Right lobe of liver (tissue), 6 donors: ENCODE data around the gene TLR10. TPM values are rescaled to one million over a fixed set of nuclear protein-coding genes. Genes with fewer than 3 reads are reported as not detected.

ENCODE experiments used
- ATAC-seq, 4 donors: fragments of 200-7000 bp; cut with Tn5 transposase; one replicate each; pipeline ENCODE4 v1.9.1; 2020; ENCODE audit warnings: mild to moderate bottlenecking in 4 of 4, moderate library complexity in 4 of 4
- DNase-seq, 3 donors: peaks; one replicate each; pipeline ENCODE4 v3.0.0-alpha.2; 2020
- H3K27ac ChIP-seq, 3 donors: fragments of 200-600 bp; one replicate each; pipeline ENCODE4 v1.8.0; 2022
- H3K27me3 ChIP-seq, 2 donors: fragments of 200-600 bp; one replicate each; pipeline ENCODE4 v1.8.0; 2022
- H3K36me3 ChIP-seq, 4 donors: fragments of 200-600 bp; sonication (generic) in 1 of 4; one replicate each; pipeline versions ENCODE4 v1.5.1 to v1.8.0; 2017 to 2022; ENCODE audit warnings: control low read depth in 1 of 4
- H3K4me1 ChIP-seq, 4 donors: fragments of 200-600 bp; sonication (generic) in 1 of 4; one replicate each; pipeline versions ENCODE4 v1.5.1 to v1.8.0; 2017 to 2022; ENCODE audit warnings: control low read depth in 1 of 4
- H3K4me3 ChIP-seq, 3 donors: fragments of 200-600 bp; one replicate each; pipeline ENCODE4 v1.8.0; 2022
- H3K9me3 ChIP-seq, 4 donors: fragments of 200-600 bp; sonication (generic) in 1 of 4; one replicate each; pipeline versions ENCODE4 v1.5.1 to v1.8.0; 2017 to 2022; ENCODE audit warnings: control low read depth in 1 of 4
- POLR2A ChIP-seq: fragments of 450-650 bp; IDR thresholded peaks from one replicate; pipeline ENCODE4 v1.6.1; 2017; ENCODE audit warnings: antibody characterized with exemption, mild to moderate bottlenecking
- WGBS: methylation state at CpG from one replicate; pipeline ENCODE4 v1.1.6; 2018; ENCODE audit warnings: low coverage, low lambda C conversion rate; ENCODE audit not compliant: insufficient coverage; ENCODE audit errors: missing lambda C conversion rate; 5-methylcytosine and 5-hydroxymethylcytosine counted together
- intact Hi-C, 2 donors: fragments of 100-400 bp; cut with DNase I; formaldehyde crosslinking; loops; one replicate each; pipeline versions ENCODE4 v1.11.2 to v1.14.1; 2022
- long read RNA-seq: library from polyadenylated mRNA; unstranded; transcript quantifications from one replicate; pipeline ENCODE4 v2.0.0, GENCODE V29; 2019
- total RNA-seq, 6 experiments: library from RNA; depleted of rRNA in 2 of 6; stranded (reverse); fragments of >200 nt in 2 of 6; fragmentation: NEBNext Ultra II Directional in 3 of 6; extraction: Animal tissue kit (Norgen Biotek cat#: 25700) in 3 of 6; gene quantifications; one replicate each; pipeline versions ENCODE4 v1.1.0 to v1.2.4, GENCODE V29; 2016 to 2023
- TF ChIP-seq, protein P1 (sequence below), 4 donors: fragments of 200-600 bp in 3 of 4; fragments of 450-650 bp in 1 of 4; IDR thresholded peaks; one replicate each; pipeline versions ENCODE4 v1.5.1 to v1.8.0; 2016 to 2022; ENCODE audit warnings: antibody characterized with exemption in 4 of 4, mild to moderate bottlenecking in 2 of 4
- donor health status: DM: no; HTN: yes; CAD: no.
- donor health status: DM: no; HTN: no; CAD: no.
- donor health status: DM: no; HTN: no; CAD: no.
- donor health status: DM: no; HTN: yes; CAD: no.
- donor health status: DM: no; HTN: yes; CAD: no.

The TLR10 gene, protein sequence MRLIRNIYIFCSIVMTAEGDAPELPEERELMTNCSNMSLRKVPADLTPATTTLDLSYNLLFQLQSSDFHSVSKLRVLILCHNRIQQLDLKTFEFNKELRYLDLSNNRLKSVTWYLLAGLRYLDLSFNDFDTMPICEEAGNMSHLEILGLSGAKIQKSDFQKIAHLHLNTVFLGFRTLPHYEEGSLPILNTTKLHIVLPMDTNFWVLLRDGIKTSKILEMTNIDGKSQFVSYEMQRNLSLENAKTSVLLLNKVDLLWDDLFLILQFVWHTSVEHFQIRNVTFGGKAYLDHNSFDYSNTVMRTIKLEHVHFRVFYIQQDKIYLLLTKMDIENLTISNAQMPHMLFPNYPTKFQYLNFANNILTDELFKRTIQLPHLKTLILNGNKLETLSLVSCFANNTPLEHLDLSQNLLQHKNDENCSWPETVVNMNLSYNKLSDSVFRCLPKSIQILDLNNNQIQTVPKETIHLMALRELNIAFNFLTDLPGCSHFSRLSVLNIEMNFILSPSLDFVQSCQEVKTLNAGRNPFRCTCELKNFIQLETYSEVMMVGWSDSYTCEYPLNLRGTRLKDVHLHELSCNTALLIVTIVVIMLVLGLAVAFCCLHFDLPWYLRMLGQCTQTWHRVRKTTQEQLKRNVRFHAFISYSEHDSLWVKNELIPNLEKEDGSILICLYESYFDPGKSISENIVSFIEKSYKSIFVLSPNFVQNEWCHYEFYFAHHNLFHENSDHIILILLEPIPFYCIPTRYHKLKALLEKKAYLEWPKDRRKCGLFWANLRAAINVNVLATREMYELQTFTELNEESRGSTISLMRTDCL
- total RNA-seq: under 1 TPM in 4 of 6 experiments, not detected in 2; 0.16 to 0.68 (median 0.39) TPM
- long read RNA-seq: 0 reads

DNA sequence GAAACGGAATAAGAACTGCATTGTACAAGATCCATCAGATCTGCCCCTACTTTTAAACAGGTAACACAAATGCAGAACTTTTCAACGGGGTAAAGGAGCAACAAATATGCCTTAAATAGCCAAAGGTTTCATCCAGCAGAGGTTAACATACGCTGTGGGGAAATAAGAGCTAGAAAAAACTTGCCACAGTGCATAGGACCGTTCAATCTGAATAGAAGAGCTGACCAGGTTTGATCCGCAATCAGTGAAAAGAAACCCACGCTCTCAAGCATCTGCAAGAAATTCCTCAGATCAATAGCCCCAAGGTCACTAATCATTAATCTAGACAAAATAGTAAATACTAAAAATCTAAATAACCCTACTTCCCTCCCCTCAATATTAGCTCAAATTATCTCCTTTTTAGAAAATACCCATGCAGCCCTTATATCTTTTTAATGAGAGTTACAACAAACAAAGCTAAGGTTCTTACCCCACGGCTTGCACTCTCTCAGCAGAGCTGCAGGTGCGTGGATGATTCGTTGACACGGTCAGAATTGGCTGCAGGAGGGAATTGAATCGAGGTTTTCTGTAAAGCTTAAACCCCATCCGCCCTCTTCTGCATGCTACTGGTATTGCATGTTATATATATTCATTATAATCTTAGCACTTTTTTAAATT, at the start of gene TLR10:
TSS of gene TLR10 (minus strand) at position 539 of the 657 bp plus-strand sequence. CDS start 7,400 bp downstream, outside the sequence.
- Histone ChIP-seq H3K4me1 (peaks cover 0 to 8% (median 0%) of the 10 kb centered on the region in 4 donors), H3K36me3 (no peaks in the 10 kb centered on the region), H3K4me3 (no peak within 1 kb of the TSS), H3K27me3 (no peaks in the 10 kb centered on the region), H3K27ac (no peak within 1 kb of the TSS), H3K9me3 (no peaks in the 10 kb centered on the region)
- DNase-seq (peak in 1 of 3 donors; percentile 63), ATAC-seq (peak; percentile 82 to 90 (median 83))
- WGBS: 25% methylated on average over 12 of the region's 12 CpGs
- intact Hi-C loops: no loop called here
- TF ChIP-seq, protein P1, sequence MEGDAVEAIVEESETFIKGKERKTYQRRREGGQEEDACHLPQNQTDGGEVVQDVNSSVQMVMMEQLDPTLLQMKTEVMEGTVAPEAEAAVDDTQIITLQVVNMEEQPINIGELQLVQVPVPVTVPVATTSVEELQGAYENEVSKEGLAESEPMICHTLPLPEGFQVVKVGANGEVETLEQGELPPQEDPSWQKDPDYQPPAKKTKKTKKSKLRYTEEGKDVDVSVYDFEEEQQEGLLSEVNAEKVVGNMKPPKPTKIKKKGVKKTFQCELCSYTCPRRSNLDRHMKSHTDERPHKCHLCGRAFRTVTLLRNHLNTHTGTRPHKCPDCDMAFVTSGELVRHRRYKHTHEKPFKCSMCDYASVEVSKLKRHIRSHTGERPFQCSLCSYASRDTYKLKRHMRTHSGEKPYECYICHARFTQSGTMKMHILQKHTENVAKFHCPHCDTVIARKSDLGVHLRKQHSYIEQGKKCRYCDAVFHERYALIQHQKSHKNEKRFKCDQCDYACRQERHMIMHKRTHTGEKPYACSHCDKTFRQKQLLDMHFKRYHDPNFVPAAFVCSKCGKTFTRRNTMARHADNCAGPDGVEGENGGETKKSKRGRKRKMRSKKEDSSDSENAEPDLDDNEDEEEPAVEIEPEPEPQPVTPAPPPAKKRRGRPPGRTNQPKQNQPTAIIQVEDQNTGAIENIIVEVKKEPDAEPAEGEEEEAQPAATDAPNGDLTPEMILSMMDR (IDR thresholded peaks at IDR 0.05): peak; percentile 58 to 76 (median 68)
- no peak for TF ChIP-seq POLR2A

DNA sequence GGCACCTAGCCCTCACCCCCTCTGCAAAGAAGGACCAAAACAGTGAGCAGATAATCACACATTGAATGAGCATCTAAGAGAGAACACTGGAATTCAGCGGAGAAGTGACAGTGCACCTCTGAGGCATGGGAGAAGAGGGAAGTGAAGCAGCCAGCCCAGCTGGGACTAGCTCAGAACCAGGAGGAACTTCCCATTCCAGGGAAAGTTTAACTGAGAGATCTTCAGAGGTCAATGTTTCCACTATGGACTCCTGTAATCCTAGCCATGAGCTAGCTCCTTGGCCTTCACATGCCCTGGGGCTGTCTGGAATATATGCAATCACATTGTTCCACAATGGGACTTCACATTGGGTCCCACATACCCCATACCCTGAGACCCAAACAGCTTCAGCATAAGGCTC, 49.4 kb upstream of the TLR10 start:
- intact Hi-C loops: no loop called here
- DNase-seq: no peak
- Histone ChIP-seq H3K27me3 (no peaks in the 10 kb centered on the region), H3K27ac (no peak overlapping the region), H3K4me1 (peaks cover 0 to 8% (median 0%) of the 10 kb centered on the region in 4 donors), H3K36me3 (no peaks in the 10 kb centered on the region), H3K4me3 (no peak overlapping the region), H3K9me3 (no peaks in the 10 kb centered on the region)
- ATAC-seq: peak in 2 of 4 donors; percentile 22 to 35
- 50% methylated on average over 1 of the region's 1 CpG for WGBS
- TF ChIP-seq, protein P1 (IDR thresholded peaks at IDR 0.05): no peak
- TF ChIP-seq POLR2A: no peak

DNA sequence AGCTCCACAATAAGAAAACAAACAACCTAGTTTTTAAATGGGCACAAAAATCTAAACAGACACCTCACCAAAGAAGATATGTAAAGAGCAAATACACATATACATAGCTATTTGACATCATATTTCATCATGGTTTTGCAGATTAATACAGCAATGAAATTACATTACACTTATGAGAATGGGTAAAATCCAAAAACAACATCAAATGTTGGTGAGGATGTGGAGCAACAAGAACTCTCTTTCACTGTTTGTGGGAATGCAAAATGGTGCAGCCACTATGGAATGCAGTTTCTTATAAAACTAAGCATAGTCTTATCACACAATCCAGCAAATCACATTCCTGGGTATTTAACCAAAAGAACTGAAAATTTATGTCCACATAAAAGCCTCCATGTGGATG, 48.9 kb upstream of the TLR10 start:
- TF ChIP-seq, protein P1 (IDR thresholded peaks at IDR 0.05): no peak
- TF ChIP-seq POLR2A: no peak
- Histone ChIP-seq H3K4me3 (no peak overlapping the region), H3K27me3 (no peaks in the 10 kb centered on the region), H3K27ac (no peak overlapping the region), H3K4me1 (peaks cover 0 to 8% (median 0%) of the 10 kb centered on the region in 4 donors), H3K9me3 (no peaks in the 10 kb centered on the region), H3K36me3 (no peaks in the 10 kb centered on the region)
- intact Hi-C loops: no loop called here
- ATAC-seq (no peak), DNase-seq (no peak)

DNA sequence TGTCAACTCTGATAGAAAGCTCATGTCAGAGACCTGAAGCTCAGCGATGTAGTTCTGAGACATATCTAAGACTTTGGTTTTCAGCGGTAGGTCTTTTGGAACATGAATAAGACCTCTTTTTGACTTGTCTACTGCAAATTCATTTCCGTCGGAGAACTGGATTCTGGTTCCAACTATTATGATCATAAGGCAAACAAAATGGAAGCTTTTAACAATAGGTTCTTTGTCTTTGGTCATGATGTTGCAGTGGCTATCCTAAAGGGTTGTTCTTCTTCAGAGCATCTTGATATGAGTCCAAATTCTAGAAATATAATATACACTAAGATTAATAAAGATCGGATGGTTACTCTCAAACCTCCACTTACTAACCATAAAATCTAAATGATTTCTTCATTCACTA, 46.4 kb upstream of the TLR10 start:
- no peaks in the 10 kb centered on the region for H3K27me3 ChIP-seq
- DNase-seq (no peak), ATAC-seq (no peak)
- H3K4me3 ChIP-seq: no peak overlapping the region
- no peaks in the 10 kb centered on the region for H3K36me3 ChIP-seq
- H3K4me1 ChIP-seq: peaks cover 0 to 8% (median 0%) of the 10 kb centered on the region in 4 donors
- no peak overlapping the region for H3K27ac ChIP-seq
- WGBS: 92% methylated on average over 5 of the region's 5 CpGs
- TF ChIP-seq POLR2A: no peak
- TF ChIP-seq, protein P1 (IDR thresholded peaks at IDR 0.05): no peak
- no peaks in the 10 kb centered on the region for H3K9me3 ChIP-seq
- intact Hi-C loops: no loop called here
